H1 (cell line): ENCODE data around the gene NSD2. TPM values are rescaled to one million over a fixed set of nuclear protein-coding genes. Genes with fewer than 3 reads are reported as not detected.

ENCODE experiments used
- CTCF ChIA-PET: fragments of 300-600 bp; sonication (Branson Sonifier 250); formaldehyde crosslinking; loops from one replicate; lab custom pipeline; 2021; ENCODE audit not compliant: partially characterized antibody; lab: Charles Lee
- POLR2A ChIA-PET: fragments of 300-600 bp; sonication (Branson Sonifier 250); formaldehyde crosslinking; loops from one replicate; lab custom pipeline; 2021; ENCODE audit warnings: inconsistent platforms; ENCODE audit not compliant: partially characterized antibody; lab: Charles Lee
- DNase-seq, 2 experiments: peaks; one replicate each; pipeline versions ENCODE4 v3.0.0 to v3.0.0-alpha.2; 2010 to 2022; ENCODE audit warnings: low spot score in 2 of 2, low read depth in 1 of 2, mixed read lengths in 1 of 2
- FAIRE-seq: peaks from 2 replicates; lab custom pipeline; 2011; peaks lifted over from hg19 to GRCh38; lab: Jason Lieb, UNC
- H2AFZ ChIP-seq: 2 replicates; pipeline ENCODE4 v1.8.1; 2012; ENCODE audit warnings: low read length, inconsistent platforms
- H2AK5ac ChIP-seq: 2 replicates; pipeline ENCODE4 v1.6.1; 2013; ENCODE audit warnings: low read depth, low read length
- H2BK120ac ChIP-seq: replicated peaks from 2 replicates; pipeline ENCODE3; 2013; ENCODE audit warnings: low read depth, low read length, inconsistent platforms
- H2BK12ac ChIP-seq: 2 replicates; pipeline ENCODE4 v1.6.1; 2013; ENCODE audit warnings: low read depth, low read length
- H2BK15ac ChIP-seq: 2 replicates; pipeline ENCODE4 v1.6.1; 2013; ENCODE audit warnings: low read length
- H2BK20ac ChIP-seq: 2 replicates; pipeline ENCODE4 v1.6.1; 2013; ENCODE audit warnings: low read length
- H2BK5ac ChIP-seq: 2 replicates; pipeline ENCODE4 v1.6.1; 2013; ENCODE audit warnings: low read depth, low read length
- H3K14ac ChIP-seq: 2 replicates; pipeline ENCODE4 v1.6.1; 2013; ENCODE audit warnings: inconsistent platforms; ENCODE audit not compliant: insufficient read length
- H3K18ac ChIP-seq: 2 replicates; pipeline ENCODE4 v1.6.1; 2013; ENCODE audit warnings: low read length; ENCODE audit errors: extremely low read depth
- H3K23ac ChIP-seq: 2 replicates; pipeline ENCODE4 v1.6.1; 2013; ENCODE audit warnings: inconsistent platforms; ENCODE audit not compliant: insufficient read length
- H3K23me2 ChIP-seq: 2 replicates; pipeline ENCODE4 v1.6.1; 2013; ENCODE audit warnings: low read depth, low read length
- H3K27ac ChIP-seq: 2 replicates; pipeline ENCODE4 v1.6.1; 2011; ENCODE audit warnings: low read depth, low read length, inconsistent platforms
- H3K27me3 ChIP-seq, 4 experiments: replicated peaks in 1 of 4; 1 replicate in 1 of 4; 2 replicates in 3 of 4; pipeline versions ENCODE4 v1.6.1 to v1.8.1; 2011 to 2013; ENCODE audit warnings: low read length in 3 of 4, mild to moderate bottlenecking in 3 of 4, inconsistent platforms in 2 of 4, mixed read lengths in 2 of 4, moderate library complexity in 1 of 4; ENCODE audit not compliant: control insufficient read depth in 3 of 4, insufficient read depth in 3 of 4; ENCODE audit errors: extremely low read depth in 1 of 4
- H3K36me3 ChIP-seq, 4 experiments: 2 replicates each; pipeline versions ENCODE4 v1.6.1 to v1.8.1; 2011 to 2013; ENCODE audit warnings: mild to moderate bottlenecking in 4 of 4, low read length in 3 of 4, moderate library complexity in 2 of 4, control low read depth in 1 of 4, inconsistent platforms in 1 of 4; ENCODE audit not compliant: insufficient read depth in 4 of 4, control insufficient read depth in 2 of 4
- H3K4ac ChIP-seq: replicated peaks from 2 replicates; pipeline ENCODE3; 2013; ENCODE audit warnings: low read length, low read depth, mixed read lengths, inconsistent platforms; ENCODE audit not compliant: insufficient read length
- H3K4me1 ChIP-seq, 4 experiments: replicated peaks in 1 of 4; 1 replicate in 1 of 4; 2 replicates in 3 of 4; pipeline versions ENCODE4 v1.6.1 to v1.8.1; 2011 to 2013; ENCODE audit warnings: low read length in 3 of 4, inconsistent platforms in 2 of 4, mixed read lengths in 1 of 4; ENCODE audit not compliant: insufficient read depth in 4 of 4, control insufficient read depth in 3 of 4
- H3K4me2 ChIP-seq, 2 experiments: 2 replicates each; pipeline versions ENCODE4 v1.6.1 to v1.8.1; 2011 to 2013; ENCODE audit warnings: low read depth in 2 of 2, low read length in 2 of 2, control low read depth in 1 of 2, inconsistent platforms in 1 of 2, mild to moderate bottlenecking in 1 of 2; ENCODE audit not compliant: insufficient read depth in 1 of 2
- H3K4me3 ChIP-seq, 4 experiments: fragments of 200-600, 300-600 bp in 1 of 4; sonication (generic), shearing (Covaris generic), sonication (Bioruptor Twin) in 1 of 4; 2 replicates each; pipeline versions ENCODE4 v1.5.1 to v1.8.1; 2011 to 2016; ENCODE audit warnings: low read length in 4 of 4, low read depth in 3 of 4, control low read depth in 2 of 4, inconsistent platforms in 2 of 4, mild to moderate bottlenecking in 2 of 4, mixed read lengths in 1 of 4, moderate library complexity in 1 of 4; ENCODE audit not compliant: insufficient read depth in 2 of 4; ENCODE audit errors: extremely low read depth in 1 of 4
- H3K56ac ChIP-seq: replicated peaks from 2 replicates; pipeline ENCODE3; 2013; ENCODE audit warnings: low read depth, mild to moderate bottlenecking, mixed read lengths, low read length, inconsistent platforms; ENCODE audit not compliant: insufficient read length
- H3K79me1 ChIP-seq: 2 replicates; pipeline ENCODE4 v1.6.1; 2013; ENCODE audit warnings: low read depth, low read length, control low read depth
- H3K79me2 ChIP-seq, 2 experiments: 2 replicates each; pipeline versions ENCODE4 v1.6.1 to v1.8.1; 2012 to 2013; ENCODE audit warnings: low read length in 2 of 2, mild to moderate bottlenecking in 2 of 2, inconsistent platforms in 1 of 2; ENCODE audit not compliant: insufficient read depth in 2 of 2, control insufficient read depth in 1 of 2
- H3K9ac ChIP-seq, 4 experiments: replicated peaks in 1 of 4; 1 replicate in 1 of 4; 2 replicates in 3 of 4; pipeline versions ENCODE4 v1.6.1 to v1.8.1; 2011 to 2013; ENCODE audit warnings: low read depth in 3 of 4, low read length in 3 of 4, control low read depth in 2 of 4, mild to moderate bottlenecking in 2 of 4, moderate library complexity in 2 of 4, inconsistent platforms in 1 of 4; ENCODE audit errors: extremely low read depth in 1 of 4
- H3K9me3 ChIP-seq, 2 experiments: 2 replicates each; pipeline versions ENCODE4 v1.6.1 to v1.8.1; 2012 to 2013; ENCODE audit warnings: mild to moderate bottlenecking in 2 of 2, moderate library complexity in 2 of 2, control low read depth in 1 of 2, inconsistent platforms in 1 of 2, low read depth in 1 of 2, low read length in 1 of 2, mixed read lengths in 1 of 2; ENCODE audit not compliant: insufficient read depth in 2 of 2
- H4K20me1 ChIP-seq, 2 experiments: replicated peaks in 1 of 2; 2 replicates each; pipeline versions ENCODE3 to v1.8.1; 2011 to 2013; ENCODE audit warnings: inconsistent platforms in 2 of 2, low read length in 2 of 2, mild to moderate bottlenecking in 1 of 2; ENCODE audit not compliant: insufficient read depth in 2 of 2, control insufficient read depth in 1 of 2
- H4K5ac ChIP-seq: 2 replicates; pipeline ENCODE4 v1.6.1; 2013; ENCODE audit warnings: low read length, low read depth, mixed read lengths, inconsistent platforms; ENCODE audit not compliant: insufficient read length
- H4K8ac ChIP-seq: 2 replicates; pipeline ENCODE4 v1.8.0; 2013; ENCODE audit warnings: mild to moderate bottlenecking, moderate library complexity, low read length, inconsistent platforms; ENCODE audit not compliant: insufficient read depth; ENCODE audit errors: extremely low read depth
- H4K91ac ChIP-seq: replicated peaks from 2 replicates; pipeline ENCODE3; 2013; ENCODE audit warnings: low read length, mixed read lengths, inconsistent platforms; ENCODE audit not compliant: insufficient read length
- CBX5 ChIP-seq: fragments of 300-800, 300-1000 bp; sonication (generic); IDR thresholded peaks from 2 replicates; pipeline ENCODE4 v1.7.1; 2016; ENCODE audit warnings: antibody characterized with exemption, low read length, low read depth
- E2F6 ChIP-seq: IDR thresholded peaks from 2 replicates; pipeline ENCODE4 v1.6.1; 2012; ENCODE audit warnings: inconsistent platforms
- EZH2 ChIP-seq: fragments of 200-600 bp; sonication (generic); IDR thresholded peaks from 2 replicates; pipeline ENCODE4 v1.7.1; 2012; ENCODE audit warnings: low read depth, mild to moderate bottlenecking, moderate library complexity, low read length, inconsistent platforms; ENCODE audit not compliant: severe bottlenecking
- JUND ChIP-seq: IDR thresholded peaks from 2 replicates; pipeline ENCODE4 v1.6.1; 2011; ENCODE audit warnings: mild to moderate bottlenecking, improper control_type of control experiment, low read length
- RBBP5 ChIP-seq: IDR thresholded peaks from 2 replicates; pipeline ENCODE4 v1.7.1; 2012; ENCODE audit warnings: low read depth, mild to moderate bottlenecking, inconsistent platforms, low read length, moderate library complexity, borderline replicate concordance
- WGBS, 2 experiments: shearing (Covaris generic) in 1 of 2; methylation state at CpG; one replicate each; pipeline versions ENCODE4 v1.1.6 to v1.1.7; 2013 to 2015; ENCODE audit warnings: low lambda C conversion rate in 2 of 2, mixed read lengths in 2 of 2, inconsistent platforms in 1 of 2, low coverage in 1 of 2, missing lambda C conversion rate in 1 of 2; ENCODE audit not compliant: insufficient replicate concordance in 2 of 2, insufficient coverage in 1 of 2, insufficient read length in 1 of 2; ENCODE audit errors: extremely low coverage in 1 of 2, missing lambda C conversion rate in 1 of 2; 5-methylcytosine and 5-hydroxymethylcytosine counted together
- polyA plus RNA-seq, 7 experiments: library from polyadenylated mRNA; depleted of rRNA in 3 of 7; stranded (reverse) in 5 of 7; unstranded in 2 of 7; fragments of >200 nt in 5 of 7; fragments of 200-250 nt in 2 of 7; gene quantifications; 1 replicate in 5 of 7; 2 replicates in 1 of 7; 4 replicates in 1 of 7; pipeline versions ENCODE4 v1.2.1 to v1.2.3, GENCODE V29; 2011 to 2013; ENCODE audit warnings: missing spikeins in 2 of 7, mixed read lengths in 2 of 7
- total RNA-seq: library from RNA; stranded (reverse); fragmentation: NEBNext Ultra II Directional; extraction: Animal tissue kit (Norgen Biotek cat#: 25700); gene quantifications from 2 replicates; pipeline ENCODE4 v1.2.1, GENCODE V29; 2021

The NSD2 gene
- total and polyA plus RNA-seq, 2 of the 8 experiments (the other 6 are each of a cell fraction or from before 2014, with no cell fraction given) = 26.7 to 129 TPM

GRCh38 chr4:1866189-1866661 lies 5.0 kb upstream of the NSD2 start:
- no peak for FAIRE-seq
- Histone ChIP-seq H3K9ac (no peak overlapping the region), H2BK15ac (no peak overlapping the region), H3K14ac (no peak overlapping the region), H3K9me3 (no peaks in the 10 kb centered on the region), H3K4ac (no peak overlapping the region), H3K79me1 (no peaks in the 10 kb centered on the region), H4K5ac (no peak overlapping the region), H3K27me3 (peaks cover 50 to 80% (median 78%) of the 10 kb centered on the region in 4 experiments), H3K27ac (no peak overlapping the region), H3K4me1 (peaks cover 0 to 3% (median under 1%) of the 10 kb centered on the region in 4 experiments; a peak in 4 of 7 replicates), H3K56ac (no peak overlapping the region), H3K4me2 (no peak overlapping the region), H3K4me3 (no peak overlapping the region), H2AFZ (no peak overlapping the region), H2BK20ac (0 out of 2 replicates have a peak overlapping the region, but pooled peaks have one; percentile 3), H3K18ac (no peak overlapping the region), H3K23me2 (peaks cover 9% of the 10 kb centered on the region), H2AK5ac (no peak overlapping the region), H3K79me2 (no peaks in the 10 kb centered on the region), H2BK5ac (no peak overlapping the region), H3K36me3 (no peaks in the 10 kb centered on the region), H4K8ac (no peak overlapping the region), H2BK120ac (no peak overlapping the region), H2BK12ac (no peak overlapping the region), H4K20me1 (peaks cover 0 to 7% of the 10 kb centered on the region in 2 experiments), H3K23ac (no peak overlapping the region), H4K91ac (no peak overlapping the region)
- 88% methylated on average over 7 of the region's 7 CpGs; no CpG with 5 or more reads in 1 of the 2 experiments for WGBS, 2 experiments
- DNase-seq = no peak
- TF ChIP-seq E2F6 = no peak
- TF ChIP-seq JUND = no peak
- no peak for TF ChIP-seq RBBP5
- TF ChIP-seq CBX5 = no peak
- TF ChIP-seq EZH2 = peak; percentile 14
- POLR2A ChIA-PET = interaction anchor here (0.6 kb wide), 1 partner anchor 16 kb away, joined by 3 read pairs; no protein-coding TSS in a partner anchor
- CTCF ChIA-PET = interaction anchor here (0.6 kb wide), 1 partner anchor 33 kb away, joined by 3 read pairs; no protein-coding TSS in a partner anchor
